ENCODE data around the gene GLIS1.

Gene GLIS1

GRCh38 chr1:53633073-53633704 lies 105.8 kb downstream of the GLIS1 start:
- H3K4me2 ChIP-seq (ENCODE audit: low read length, poor library complexity, severe bottlenecking): no peak overlapping the region
- DNase-seq: no peak

GRCh38 chr1:53631622-53632310 lies 107.2 kb downstream of the GLIS1 start:
- H3K23ac ChIP-seq (ENCODE audit: low read length in 2 of 2): no peak overlapping the region
- 83% methylated on average over 6 of the region's 6 CpGs for WGBS
- no peak overlapping the region for H4K8ac ChIP-seq (ENCODE audit: low read length)
- no peak overlapping the region for H3K4ac ChIP-seq (ENCODE audit: low read depth in 1 of 2, low read length in 2 of 2)
- no peaks in the 10 kb centered on the region for H3K9me3 ChIP-seq (ENCODE audit: control insufficient read depth, low read length)
- H2BK120ac ChIP-seq (ENCODE audit: low read depth, low read length): no peak overlapping the region
- no peak overlapping the region for H3K18ac ChIP-seq (ENCODE audit: low read depth in 1 of 2, low read length in 2 of 2)
- H2AK5ac ChIP-seq (ENCODE audit: low read length, severe bottlenecking): no peak overlapping the region
- DNase-seq: no peak
- H2BK15ac ChIP-seq (ENCODE audit: low read depth, poor library complexity, severe bottlenecking): no peak overlapping the region
- H4K91ac ChIP-seq (ENCODE audit: low read length): no peak overlapping the region
- no peak overlapping the region for H2BK5ac ChIP-seq (ENCODE audit: low read depth, low read length, poor library complexity, severe bottlenecking)
- peaks cover 0 to 14% of the 10 kb centered on the region in 2 experiments for H3K27me3 ChIP-seq (ENCODE audit: control insufficient read depth in 1 of 2, insufficient read depth in 1 of 2, low read length in 2 of 2)
- H3K4me1 ChIP-seq (ENCODE audit: control insufficient read depth, insufficient read depth, low read depth, low read length): peaks cover 12% of the 10 kb centered on the region
- H2AFZ ChIP-seq (ENCODE audit: low read depth, low read length): no peak overlapping the region
- peaks cover 30% of the 10 kb centered on the region for H3K79me1 ChIP-seq (replicated peaks; ENCODE audit: low read length, poor library complexity, severe bottlenecking)
- no peak overlapping the region for H3K27ac ChIP-seq (ENCODE audit: low read length, poor library complexity, severe bottlenecking)
- no peak overlapping the region for H3K14ac ChIP-seq (ENCODE audit: low read length in 2 of 2)
- H3K36me3 ChIP-seq (ENCODE audit: control insufficient read depth in 1 of 2, insufficient read depth in 2 of 2, low read depth in 1 of 2, low read length in 2 of 2): peaks cover 0 to 13% of the 10 kb centered on the region in 2 experiments
- no peak overlapping the region for H3K9ac ChIP-seq (ENCODE audit: low read length)
- no peak overlapping the region for H3K4me2 ChIP-seq (ENCODE audit: low read length, poor library complexity, severe bottlenecking)
- no peak overlapping the region for H3K4me3 ChIP-seq (ENCODE audit: insufficient read depth in 1 of 2, low read depth in 1 of 2, low read length in 2 of 2)
- no peak overlapping the region for H2BK12ac ChIP-seq (ENCODE audit: low read length in 2 of 2)

More at GRCh38 chr1:53633073-53633704, 105.8 kb downstream of the GLIS1 start:
- no peak overlapping the region for H3K14ac ChIP-seq (ENCODE audit: low read length in 2 of 2)
- peaks cover 35% of the 10 kb centered on the region for H3K79me1 ChIP-seq (replicated peaks; ENCODE audit: low read length, poor library complexity, severe bottlenecking)
- no peak overlapping the region for H2BK5ac ChIP-seq (ENCODE audit: low read depth, low read length, poor library complexity, severe bottlenecking)
- H2AK5ac ChIP-seq (ENCODE audit: low read length, severe bottlenecking): no peak overlapping the region
- H3K4ac ChIP-seq (ENCODE audit: low read depth in 1 of 2, low read length in 2 of 2): no peak overlapping the region
- no peak overlapping the region for H2AFZ ChIP-seq (ENCODE audit: low read depth, low read length)
- H3K4me1 ChIP-seq (ENCODE audit: control insufficient read depth, insufficient read depth, low read depth, low read length): peaks cover 15% of the 10 kb centered on the region
- H3K18ac ChIP-seq (ENCODE audit: low read depth in 1 of 2, low read length in 2 of 2): no peak overlapping the region
- no peak overlapping the region for H2BK15ac ChIP-seq (ENCODE audit: low read depth, poor library complexity, severe bottlenecking)
- H3K23ac ChIP-seq (ENCODE audit: low read length in 2 of 2): no peak overlapping the region
- no peak overlapping the region for H4K8ac ChIP-seq (ENCODE audit: low read length)
- H3K27me3 ChIP-seq (ENCODE audit: control insufficient read depth in 1 of 2, insufficient read depth in 1 of 2, low read length in 2 of 2): peaks cover 0 to 22% of the 10 kb centered on the region in 2 experiments
- no peaks in the 10 kb centered on the region for H3K9me3 ChIP-seq (ENCODE audit: control insufficient read depth, low read length)
- no peak overlapping the region for H3K4me3 ChIP-seq (ENCODE audit: insufficient read depth in 1 of 2, low read depth in 1 of 2, low read length in 2 of 2)
- H3K9ac ChIP-seq (ENCODE audit: low read length): no peak overlapping the region
- no peak overlapping the region for H3K27ac ChIP-seq (ENCODE audit: low read length, poor library complexity, severe bottlenecking)
- no peak overlapping the region for H2BK12ac ChIP-seq (ENCODE audit: low read length in 2 of 2)
- WGBS: 95% methylated on average over 13 of the region's 13 CpGs
- H3K36me3 ChIP-seq (ENCODE audit: control insufficient read depth in 1 of 2, insufficient read depth in 2 of 2, low read depth in 1 of 2, low read length in 2 of 2): peaks cover 0 to 23% of the 10 kb centered on the region in 2 experiments
- H2BK120ac ChIP-seq (ENCODE audit: low read depth, low read length): no peak overlapping the region
- H4K91ac ChIP-seq (ENCODE audit: low read length): peak overlapping the region; percentile 18

GRCh38 chr1:53629101-53629691 lies 109.8 kb downstream of the GLIS1 start:
- Histone ChIP-seq H3K36me3 (ENCODE audit: control insufficient read depth in 1 of 2, insufficient read depth in 2 of 2, low read depth in 1 of 2, low read length in 2 of 2) (peaks cover 0 to 11% of the 10 kb centered on the region in 2 experiments), H3K9ac (ENCODE audit: low read length) (no peak overlapping the region), H2BK5ac (ENCODE audit: low read depth, low read length, poor library complexity, severe bottlenecking) (no peak overlapping the region), H3K27ac (ENCODE audit: low read length, poor library complexity, severe bottlenecking) (no peak overlapping the region), H2AFZ (ENCODE audit: low read depth, low read length) (no peak overlapping the region), H3K14ac (ENCODE audit: low read length in 2 of 2) (no peak overlapping the region), H3K4ac (ENCODE audit: low read depth in 1 of 2, low read length in 2 of 2) (no peak overlapping the region), H3K27me3 (ENCODE audit: control insufficient read depth in 1 of 2, insufficient read depth in 1 of 2, low read length in 2 of 2) (peaks cover 0 to 10% of the 10 kb centered on the region in 2 experiments), H2BK120ac (ENCODE audit: low read depth, low read length) (no peak overlapping the region), H3K79me1 (replicated peaks; ENCODE audit: low read length, poor library complexity, severe bottlenecking) (peaks cover 41% of the 10 kb centered on the region), H4K91ac (ENCODE audit: low read length) (no peak overlapping the region), H3K4me2 (ENCODE audit: low read length, poor library complexity, severe bottlenecking) (no peak overlapping the region), H3K4me3 (ENCODE audit: insufficient read depth in 1 of 2, low read depth in 1 of 2, low read length in 2 of 2) (no peak overlapping the region), H2AK5ac (ENCODE audit: low read length, severe bottlenecking) (no peak overlapping the region), H3K4me1 (ENCODE audit: control insufficient read depth, insufficient read depth, low read depth, low read length) (peaks cover 7% of the 10 kb centered on the region), H4K8ac (ENCODE audit: low read length) (no peak overlapping the region), H2BK15ac (ENCODE audit: low read depth, poor library complexity, severe bottlenecking) (no peak overlapping the region), H3K23ac (ENCODE audit: low read length in 2 of 2) (no peak overlapping the region), H2BK12ac (ENCODE audit: low read length in 2 of 2) (no peak overlapping the region), H3K18ac (ENCODE audit: low read depth in 1 of 2, low read length in 2 of 2) (no peak overlapping the region), H3K9me3 (ENCODE audit: control insufficient read depth, low read length) (peaks cover 1% of the 10 kb centered on the region)
- no peak for DNase-seq
- WGBS: 86% methylated on average over 7 of the region's 7 CpGs

- Histone ChIP-seq H3K9me3 (ENCODE audit: control insufficient read depth, low read length) (peaks cover 9% of the 10 kb centered on the region), H3K23ac (ENCODE audit: low read length in 2 of 2) (no peak overlapping the region), H2BK120ac (ENCODE audit: low read depth, low read length) (no peak overlapping the region), H2AFZ (ENCODE audit: low read depth, low read length) (no peak overlapping the region), H4K91ac (ENCODE audit: low read length) (no peak overlapping the region), H3K36me3 (ENCODE audit: control insufficient read depth in 1 of 2, insufficient read depth in 2 of 2, low read depth in 1 of 2, low read length in 2 of 2) (peaks cover 0 to 11% of the 10 kb centered on the region in 2 experiments), H3K14ac (ENCODE audit: low read length in 2 of 2) (no peak overlapping the region), H3K4me1 (ENCODE audit: control insufficient read depth, insufficient read depth, low read depth, low read length) (peaks cover 7% of the 10 kb centered on the region), H4K8ac (ENCODE audit: low read length) (no peak overlapping the region), H3K4me2 (ENCODE audit: low read length, poor library complexity, severe bottlenecking) (no peak overlapping the region), H2BK5ac (ENCODE audit: low read depth, low read length, poor library complexity, severe bottlenecking) (no peak overlapping the region), H3K27me3 (ENCODE audit: control insufficient read depth in 1 of 2, insufficient read depth in 1 of 2, low read length in 2 of 2) (peaks cover 0 to 3% of the 10 kb centered on the region in 2 experiments), H2BK12ac (ENCODE audit: low read length in 2 of 2) (no peak overlapping the region), H3K27ac (ENCODE audit: low read length, poor library complexity, severe bottlenecking) (no peak overlapping the region), H3K18ac (ENCODE audit: low read depth in 1 of 2, low read length in 2 of 2) (no peak overlapping the region), H2BK15ac (ENCODE audit: low read depth, poor library complexity, severe bottlenecking) (no peak overlapping the region), H3K4me3 (ENCODE audit: insufficient read depth in 1 of 2, low read depth in 1 of 2, low read length in 2 of 2) (no peak overlapping the region), H2AK5ac (ENCODE audit: low read length, severe bottlenecking) (no peak overlapping the region), H3K9ac (ENCODE audit: low read length) (no peak overlapping the region), H3K79me1 (replicated peaks; ENCODE audit: low read length, poor library complexity, severe bottlenecking) (peaks cover 41% of the 10 kb centered on the region), H3K4ac (ENCODE audit: low read depth in 1 of 2, low read length in 2 of 2) (no peak overlapping the region)
- DNase-seq: no peak
- 87% methylated on average over 14 of the region's 14 CpGs for WGBS
These were observed 110.5 kb downstream of the GLIS1 start for GRCh38 chr1:53628286-53628955.
